Frontal cortex (tissue), 4 donors: Measurements from ENCODE around the gene FGD3. TPM values are rescaled to one million over a fixed set of nuclear protein-coding genes. Genes with fewer than 3 reads are reported as not detected.

Experiments
- DNase-seq, 2 donors: peaks; one replicate each; pipeline ENCODE4 v3.0.0; 2012; ENCODE audit warnings: low spot score in 2 of 2
- FAIRE-seq: peaks from 2 replicates; lab custom pipeline; 2012; peaks lifted over from hg19 to GRCh38; lab: Jason Lieb, UNC
- total RNA-seq: library from RNA; depleted of rRNA; stranded (reverse); fragments of >200 nt; gene quantifications from one replicate; pipeline ENCODE4 v1.2.3, GENCODE V29; 2014
- donor health status: control.
- donor health status: control.
- donor health status: control.

Gene FGD3
- total RNA-seq, 1 donor from 2014 or later = 17.9 TPM

GRCh38 chr9:93085676-93086075 is 138.4 kb downstream of the FGD3 start:
- FAIRE-seq = no peak

More at GRCh38 chr9:93085676-93086075, 138.4 kb downstream of the FGD3 start:
- DNase-seq = no peak

Other genes with a start within 250 kb of the FGD3 start
- gene BICD2, start 182.7 kb upstream of the FGD3 start, total RNA-seq = 31.0 TPM
- gene ZNF484, start 69.5 kb upstream of the FGD3 start, total RNA-seq = 51.4 TPM
- gene SUSD3, start 111.2 kb downstream of the FGD3 start, total RNA-seq = 0.41 TPM
- gene CARD19, start 148.7 kb downstream of the FGD3 start, total RNA-seq = 14.3 TPM
- gene NINJ1, start 186.7 kb downstream of the FGD3 start, total RNA-seq = 2.9 TPM
- gene WNK2, start 236.6 kb downstream of the FGD3 start, total RNA-seq = 12.6 TPM